ENCODE results near the gene FUBP1.

Gene FUBP1

GRCh38 chr1:77976433-77977076, 2.3 kb downstream of the FUBP1 start:
- TF ChIP-seq, protein P1, sequence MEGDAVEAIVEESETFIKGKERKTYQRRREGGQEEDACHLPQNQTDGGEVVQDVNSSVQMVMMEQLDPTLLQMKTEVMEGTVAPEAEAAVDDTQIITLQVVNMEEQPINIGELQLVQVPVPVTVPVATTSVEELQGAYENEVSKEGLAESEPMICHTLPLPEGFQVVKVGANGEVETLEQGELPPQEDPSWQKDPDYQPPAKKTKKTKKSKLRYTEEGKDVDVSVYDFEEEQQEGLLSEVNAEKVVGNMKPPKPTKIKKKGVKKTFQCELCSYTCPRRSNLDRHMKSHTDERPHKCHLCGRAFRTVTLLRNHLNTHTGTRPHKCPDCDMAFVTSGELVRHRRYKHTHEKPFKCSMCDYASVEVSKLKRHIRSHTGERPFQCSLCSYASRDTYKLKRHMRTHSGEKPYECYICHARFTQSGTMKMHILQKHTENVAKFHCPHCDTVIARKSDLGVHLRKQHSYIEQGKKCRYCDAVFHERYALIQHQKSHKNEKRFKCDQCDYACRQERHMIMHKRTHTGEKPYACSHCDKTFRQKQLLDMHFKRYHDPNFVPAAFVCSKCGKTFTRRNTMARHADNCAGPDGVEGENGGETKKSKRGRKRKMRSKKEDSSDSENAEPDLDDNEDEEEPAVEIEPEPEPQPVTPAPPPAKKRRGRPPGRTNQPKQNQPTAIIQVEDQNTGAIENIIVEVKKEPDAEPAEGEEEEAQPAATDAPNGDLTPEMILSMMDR (conservative IDR thresholded peaks at IDR 0.05; ENCODE audit: low read length) = no peak
- H3K4me3 ChIP-seq (ENCODE audit: low read length) = peak overlapping the region; percentile 14
- DNase-seq (ENCODE audit: low read depth) = no peak

DNA sequence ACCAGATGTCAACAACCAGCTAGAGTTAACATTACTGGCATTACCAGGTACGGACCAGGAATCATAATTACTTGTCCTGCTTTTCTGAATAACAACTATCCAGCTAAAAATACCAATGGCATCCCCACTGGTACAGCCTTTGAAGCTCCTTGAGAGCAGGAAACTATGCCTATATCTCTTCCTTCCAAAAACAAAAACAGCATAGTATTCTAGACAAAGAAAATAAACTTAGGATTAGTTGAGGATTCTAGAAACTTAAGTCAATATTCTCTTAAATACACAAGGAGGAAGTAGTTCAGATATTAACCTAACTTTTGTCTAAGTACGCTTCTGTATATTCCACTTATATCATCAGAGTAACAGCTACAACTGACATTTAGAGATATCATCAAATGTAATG, 3.0 kb downstream of the FUBP1 start:
- peak overlapping the region; percentile 30 for H3K4me3 ChIP-seq (ENCODE audit: low read length)
- no peak for DNase-seq (ENCODE audit: low read depth)
- TF ChIP-seq, protein P1 (conservative IDR thresholded peaks at IDR 0.05; ENCODE audit: low read length) = no peak

DNA sequence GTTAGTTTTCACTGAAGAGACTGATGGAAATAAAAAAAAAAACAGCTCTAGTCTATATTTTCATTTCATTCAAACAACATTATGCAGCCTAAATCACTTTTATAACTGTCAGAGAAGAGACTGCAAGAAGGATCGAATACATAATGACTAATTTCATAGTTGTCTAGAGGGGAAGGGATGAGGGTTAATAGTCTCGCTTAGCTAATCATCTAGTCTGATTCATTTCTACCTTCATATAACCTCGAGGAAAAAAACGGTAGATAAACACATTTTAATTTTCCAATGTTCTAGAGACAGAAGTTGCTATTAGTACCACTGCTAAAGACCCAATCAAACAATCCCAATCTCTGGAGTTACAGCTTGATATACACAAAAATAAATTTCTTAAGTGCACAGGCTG, 3.5 kb downstream of the FUBP1 start:
- TF ChIP-seq, protein P1 (conservative IDR thresholded peaks at IDR 0.05; ENCODE audit: low read length) = no peak
- H3K4me3 ChIP-seq (ENCODE audit: low read length) = peak overlapping the region; percentile 30
- peak; percentile 26 for DNase-seq (ENCODE audit: low read depth)

DNA sequence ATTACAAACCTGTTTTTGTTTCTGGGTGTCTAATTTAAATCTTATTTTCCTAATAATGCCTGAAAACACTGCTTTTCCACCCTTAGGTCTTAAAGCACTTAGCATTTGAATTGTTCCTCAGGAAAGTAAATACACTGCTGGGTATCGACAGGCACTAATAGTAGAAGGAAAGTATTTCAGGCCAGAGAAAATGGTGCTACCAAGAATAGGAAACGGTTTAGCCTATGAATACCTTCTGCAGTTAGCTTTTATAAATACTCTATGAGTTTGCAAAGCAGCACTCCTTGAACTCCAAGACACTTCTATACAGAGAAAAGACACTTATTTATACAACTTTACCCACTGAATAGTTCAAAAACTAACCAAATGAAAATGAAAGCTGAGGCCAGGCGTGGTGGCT, 6.8 kb downstream of the FUBP1 start:
- DNase-seq (ENCODE audit: low read depth) = no peak
- TF ChIP-seq, protein P1 (conservative IDR thresholded peaks at IDR 0.05; ENCODE audit: low read length) = no peak
- H3K4me3 ChIP-seq (ENCODE audit: low read length) = no peak overlapping the region

- TF ChIP-seq, protein P1 (conservative IDR thresholded peaks at IDR 0.05; ENCODE audit: low read length) = no peak
- no peak overlapping the region for H3K4me3 ChIP-seq (ENCODE audit: low read length)
- peak; percentile 37 for DNase-seq (ENCODE audit: low read depth)
Measured at GRCh38 chr1:77970192-77970591, 8.7 kb downstream of the FUBP1 start.

DNA sequence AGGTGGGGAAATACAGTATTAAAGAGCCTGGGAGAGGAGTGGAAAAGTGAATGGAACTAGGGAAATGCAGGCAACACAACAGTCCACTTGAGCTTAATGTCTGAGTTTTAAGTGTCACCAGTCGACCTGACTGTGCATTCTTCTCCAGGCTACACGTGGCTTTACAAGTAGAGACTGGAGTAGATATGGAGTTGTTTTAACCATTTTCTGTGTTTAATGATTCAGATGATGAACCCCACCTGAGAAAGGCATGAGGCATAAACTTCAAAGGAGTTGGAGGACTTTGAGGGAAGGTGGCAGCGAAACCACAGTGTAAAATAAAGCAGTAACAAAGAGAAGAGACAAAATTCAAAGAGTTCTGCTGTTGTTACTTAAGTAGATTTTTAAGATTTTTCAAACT, 12.6 kb downstream of the FUBP1 start:
- no peak overlapping the region for H3K4me3 ChIP-seq (ENCODE audit: low read length)
- no peak for DNase-seq (ENCODE audit: low read depth)
- TF ChIP-seq, protein P1 (conservative IDR thresholded peaks at IDR 0.05; ENCODE audit: low read length) = no peak

GRCh38 chr1:77961392-77961791, 17.5 kb downstream of the FUBP1 start:
- TF ChIP-seq, protein P1 (conservative IDR thresholded peaks at IDR 0.05; ENCODE audit: low read length) = no peak
- no peak for DNase-seq (ENCODE audit: low read depth)
- H3K4me3 ChIP-seq (ENCODE audit: low read length) = no peak overlapping the region
